MV-4-11 (cell line): ENCODE results near the gene MPZL3.

Source experiments
- DNase-seq: peaks from one replicate; lab custom pipeline; 2025; lab: John Stamatoyannopoulos, UW

MPZL3 gene

GRCh38 chr11:118264569-118265465 lies 12.7 kb upstream of the MPZL3 start:
- DNase-seq, result peak; percentile 9

GRCh38 chr11:118263695-118264568 lies 11.8 kb upstream of the MPZL3 start, which contains the start of gene MPZL2:
MPZL2 (minus strand) TSS chr11:118264297; CDS start chr11:118264153, 144 bp downstream.
- no peak for DNase-seq

- no peak for DNase-seq
These were observed 10.9 kb upstream of the MPZL3 start for GRCh38 chr11:118263112-118263511.

- no peak for DNase-seq
These were observed 8.2 kb upstream of the MPZL3 start for GRCh38 chr11:118260353-118260752.

GRCh38 chr11:118259138-118259537 lies 7.0 kb upstream of the MPZL3 start:
- DNase-seq, result no peak

GRCh38 chr11:118258410-118258809 lies 6.2 kb upstream of the MPZL3 start:
- no peak for DNase-seq

GRCh38 chr11:118252688-118253087 lies 523 bp upstream of the MPZL3 start:
- DNase-seq, result peak; percentile 68

- no peak for DNase-seq
These were observed 5.1 kb downstream of the MPZL3 start for GRCh38 chr11:118247041-118247440.

- no peak for DNase-seq
These were observed 6.1 kb downstream of the MPZL3 start for GRCh38 chr11:118245936-118246562.

- DNase-seq, result no peak
These were observed 8.0 kb downstream of the MPZL3 start for GRCh38 chr11:118243993-118244762.

GRCh38 chr11:118243161-118243560 lies 9.0 kb downstream of the MPZL3 start:
- DNase-seq, result no peak

GRCh38 chr11:118241764-118242098 lies 10.4 kb downstream of the MPZL3 start:
- DNase-seq, result no peak

GRCh38 chr11:118240999-118241763 lies 11.0 kb downstream of the MPZL3 start:
- DNase-seq, result peak; percentile 93

- DNase-seq, result peak; percentile 22
These were observed 12.5 kb downstream of the MPZL3 start for GRCh38 chr11:118239509-118240205.

- DNase-seq, result peak; percentile 62
These were observed 13.2 kb downstream of the MPZL3 start for GRCh38 chr11:118238929-118239328.

- DNase-seq, result peak; percentile 73
These were observed 13.7 kb downstream of the MPZL3 start for GRCh38 chr11:118238421-118238820.

- DNase-seq, result no peak
These were observed 16.0 kb downstream of the MPZL3 start for GRCh38 chr11:118236170-118236569.

- DNase-seq, result no peak
These were observed 17.3 kb downstream of the MPZL3 start for GRCh38 chr11:118234833-118235232.

- DNase-seq, result no peak
These were observed 18.3 kb downstream of the MPZL3 start for GRCh38 chr11:118233850-118234249.

- DNase-seq, result no peak
These were observed 18.8 kb downstream of the MPZL3 start for GRCh38 chr11:118233377-118233776.
